Measurements from ENCODE around the gene MORF4L1.

Gene MORF4L1, protein sequence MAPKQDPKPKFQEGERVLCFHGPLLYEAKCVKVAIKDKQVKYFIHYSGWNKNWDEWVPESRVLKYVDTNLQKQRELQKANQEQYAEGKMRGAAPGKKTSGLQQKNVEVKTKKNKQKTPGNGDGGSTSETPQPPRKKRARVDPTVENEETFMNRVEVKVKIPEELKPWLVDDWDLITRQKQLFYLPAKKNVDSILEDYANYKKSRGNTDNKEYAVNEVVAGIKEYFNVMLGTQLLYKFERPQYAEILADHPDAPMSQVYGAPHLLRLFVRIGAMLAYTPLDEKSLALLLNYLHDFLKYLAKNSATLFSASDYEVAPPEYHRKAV

GRCh38 chr15:78872155-78872971, at the start of gene MORF4L1:
Gene MORF4L1 (plus strand): TSS chr15:78872890. CDS start chr15:78873018, 128 bp downstream.
- H3K4me3 ChIP-seq: peak within 1 kb of the TSS; percentile 92 to 96
- H3K9me3 ChIP-seq: no peaks in the 10 kb centered on the region
- H3K36me3 ChIP-seq: no peaks in the 10 kb centered on the region
- peaks cover 0 to 35% (median 23%) of the 10 kb centered on the region in 4 donors for H3K4me1 ChIP-seq
- H3K27me3 ChIP-seq: no peaks in the 10 kb centered on the region
- TF ChIP-seq, protein P1, sequence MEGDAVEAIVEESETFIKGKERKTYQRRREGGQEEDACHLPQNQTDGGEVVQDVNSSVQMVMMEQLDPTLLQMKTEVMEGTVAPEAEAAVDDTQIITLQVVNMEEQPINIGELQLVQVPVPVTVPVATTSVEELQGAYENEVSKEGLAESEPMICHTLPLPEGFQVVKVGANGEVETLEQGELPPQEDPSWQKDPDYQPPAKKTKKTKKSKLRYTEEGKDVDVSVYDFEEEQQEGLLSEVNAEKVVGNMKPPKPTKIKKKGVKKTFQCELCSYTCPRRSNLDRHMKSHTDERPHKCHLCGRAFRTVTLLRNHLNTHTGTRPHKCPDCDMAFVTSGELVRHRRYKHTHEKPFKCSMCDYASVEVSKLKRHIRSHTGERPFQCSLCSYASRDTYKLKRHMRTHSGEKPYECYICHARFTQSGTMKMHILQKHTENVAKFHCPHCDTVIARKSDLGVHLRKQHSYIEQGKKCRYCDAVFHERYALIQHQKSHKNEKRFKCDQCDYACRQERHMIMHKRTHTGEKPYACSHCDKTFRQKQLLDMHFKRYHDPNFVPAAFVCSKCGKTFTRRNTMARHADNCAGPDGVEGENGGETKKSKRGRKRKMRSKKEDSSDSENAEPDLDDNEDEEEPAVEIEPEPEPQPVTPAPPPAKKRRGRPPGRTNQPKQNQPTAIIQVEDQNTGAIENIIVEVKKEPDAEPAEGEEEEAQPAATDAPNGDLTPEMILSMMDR (IDR thresholded peaks at IDR 0.05): no peak
- intact Hi-C loops (cut with DNase I; ENCODE audit: low total_unique reads): loop anchor here (10.0 kb wide), 2 partner anchors 118 to 608 kb away; partner anchors contain the start of gene DNAJA4
- DNase-seq: peak; percentile 97 to 98
- peak within 1 kb of the TSS; percentile 99 to 100 for H3K27ac ChIP-seq

GRCh38 chr15:78828920-78829319, 43.8 kb upstream of the MORF4L1 start:
- TF ChIP-seq, protein P1 (IDR thresholded peaks at IDR 0.05): no peak
- Histone ChIP-seq H3K27ac (no peak overlapping the region), H3K36me3 (no peaks in the 10 kb centered on the region), H3K4me1 (peaks cover 0 to 21% (median 9%) of the 10 kb centered on the region in 4 donors), H3K27me3 (peaks cover 0 to 7% of the 10 kb centered on the region in 2 donors), H3K9me3 (no peaks in the 10 kb centered on the region), H3K4me3 (no peak overlapping the region)
- intact Hi-C loops (cut with DNase I; ENCODE audit: low total_unique reads): no loop called here
- no peak for DNase-seq

DNA sequence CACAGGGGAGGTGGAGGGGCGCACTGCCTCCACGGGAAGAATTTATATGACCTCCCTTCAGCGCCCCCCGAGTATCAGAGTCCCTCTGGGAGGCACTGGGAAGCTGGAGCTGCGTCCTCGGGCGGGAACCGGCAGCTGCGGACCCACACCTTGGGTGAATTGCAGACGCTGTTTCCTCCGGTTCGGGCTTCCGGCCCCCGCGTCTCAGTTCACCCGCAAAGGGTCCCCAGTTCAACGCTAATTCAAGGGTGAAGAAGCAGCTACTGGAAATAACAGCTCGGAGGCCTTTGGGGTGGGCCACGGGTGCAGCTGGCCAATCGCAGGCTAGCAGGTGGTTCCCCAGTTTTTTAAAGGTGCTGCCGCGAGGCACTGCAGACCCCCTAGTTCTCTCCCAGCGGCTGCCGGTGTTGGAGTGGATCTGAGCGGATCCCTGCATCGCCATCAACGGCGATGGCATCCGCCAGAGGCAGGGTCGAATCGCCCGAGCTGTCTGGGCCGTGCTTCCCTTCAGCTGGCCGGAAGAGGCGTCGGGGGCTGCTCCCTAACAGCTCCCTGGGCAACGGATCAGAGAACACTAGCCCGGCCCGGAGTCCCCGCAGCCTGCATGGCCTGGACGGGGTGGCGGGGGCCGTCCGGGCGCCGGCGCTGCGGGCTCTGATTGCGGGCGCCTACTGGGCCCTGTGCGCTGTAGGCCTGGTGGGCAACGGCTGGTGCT, 42.0 kb upstream of the MORF4L1 start:
- Histone ChIP-seq H3K36me3 (no peaks in the 10 kb centered on the region), H3K9me3 (no peaks in the 10 kb centered on the region), H3K27ac (no peak overlapping the region), H3K4me3 (no peak overlapping the region), H3K27me3 (peaks cover 0 to 7% of the 10 kb centered on the region in 2 donors), H3K4me1 (peaks cover 0 to 12% (median 5%) of the 10 kb centered on the region in 4 donors)
- intact Hi-C loops (cut with DNase I; ENCODE audit: low total_unique reads): no loop called here
- DNase-seq: no peak
- TF ChIP-seq, protein P1 (IDR thresholded peaks at IDR 0.05): no peak

- Histone ChIP-seq H3K4me1 (peaks cover 0 to 7% (median 3%) of the 10 kb centered on the region in 4 donors), H3K27me3 (peaks cover 0 to 7% of the 10 kb centered on the region in 2 donors), H3K27ac (no peak overlapping the region), H3K4me3 (no peak overlapping the region), H3K9me3 (no peaks in the 10 kb centered on the region), H3K36me3 (no peaks in the 10 kb centered on the region)
- DNase-seq: no peak
- TF ChIP-seq, protein P1 (IDR thresholded peaks at IDR 0.05): no peak
- intact Hi-C loops (cut with DNase I; ENCODE audit: low total_unique reads): no loop called here
Observed at GRCh38 chr15:78831229-78832207, 41.2 kb upstream of the MORF4L1 start.
